HCT116 (cell line): ENCODE data around the gene SEMA5A.

Experiments used
- CTCF ChIP-seq, 3 experiments: fragments of 200-600 bp in 1 of 3; sonication (generic) in 1 of 3; IDR thresholded peaks in 2 of 3; conservative IDR thresholded peaks in 1 of 3; 2 replicates each; pipeline ENCODE4 v1.5.1; 2012 to 2017; ENCODE audit warnings: low read depth in 2 of 3, low read length in 2 of 3, antibody characterized with exemption in 1 of 3, borderline replicate concordance in 1 of 3, control low read depth in 1 of 3, mild to moderate bottlenecking in 1 of 3, mixed read lengths in 1 of 3, mixed run types in 1 of 3, moderate library complexity in 1 of 3; ENCODE audit not compliant: insufficient read depth in 1 of 3
- EZH2 ChIP-seq: fragments of 200-600 bp; sonication (generic); IDR thresholded peaks from 2 replicates; pipeline ENCODE4 v1.6.1; 2017; ENCODE audit warnings: antibody characterized with exemption, mixed run types
- EZH2phosphoT487 ChIP-seq: fragments of 200-600 bp; IDR thresholded peaks from 2 replicates; pipeline ENCODE4 v1.6.1; 2018; ENCODE audit warnings: antibody characterized with exemption, borderline replicate concordance
- JUND ChIP-seq: IDR thresholded peaks from 2 replicates; pipeline ENCODE4 v1.6.1; 2012
- MAX ChIP-seq: IDR thresholded peaks from 2 replicates; pipeline ENCODE4 v1.6.1; 2012
- POLR2A ChIP-seq: IDR thresholded peaks from 2 replicates; pipeline ENCODE4 v1.7.0; 2011; ENCODE audit warnings: borderline replicate concordance; ENCODE audit not compliant: insufficient read depth, insufficient read length; ENCODE audit errors: extremely low read depth
- POLR2AphosphoS5 ChIP-seq: IDR thresholded peaks from 2 replicates; pipeline ENCODE4 v1.6.1; 2011; ENCODE audit warnings: mild to moderate bottlenecking, low read depth, low read length, moderate library complexity
- SIN3A ChIP-seq: IDR thresholded peaks from 2 replicates; pipeline ENCODE4 v1.6.1; 2012; ENCODE audit warnings: low read depth
- YY1 ChIP-seq: IDR thresholded peaks from 2 replicates; pipeline ENCODE4 v1.6.1; 2011; ENCODE audit warnings: low read length, low read depth, moderate library complexity, mild to moderate bottlenecking; ENCODE audit not compliant: insufficient replicate concordance; ENCODE audit errors: extremely low read depth

- no peak for TF ChIP-seq CTCF (IDR thresholded peaks at IDR 0.05 in 2 of 3, conservative IDR thresholded peaks at IDR 0.05 in 1 of 3; ENCODE audit: borderline replicate concordance in 1 of 3, insufficient read depth in 1 of 3, low read depth in 2 of 3, low read length in 2 of 3)
- TF ChIP-seq POLR2AphosphoS5, result no peak
- TF ChIP-seq JUND, result no peak
- TF ChIP-seq POLR2A, result no peak
- no peak for TF ChIP-seq EZH2phosphoT487
- no peak for TF ChIP-seq MAX
- TF ChIP-seq YY1, result no peak
- TF ChIP-seq EZH2, result no peak
- TF ChIP-seq SIN3A, result no peak
Observed at GRCh38 chr5:9473624-9474023, 72.3 kb downstream of the SEMA5A start.
